ENCODE results near the gene YIPF2. TPM values are rescaled to one million over a fixed set of nuclear protein-coding genes. Genes with fewer than 3 reads are reported as not detected.
A peak's percentile ranks its signal among the peaks of the same experiment; 100 is the strongest.

Gene YIPF2
- total RNA-seq, 6 experiments from 2014 or later: 23.5 to 46.1 (median 31.4) TPM

DNA sequence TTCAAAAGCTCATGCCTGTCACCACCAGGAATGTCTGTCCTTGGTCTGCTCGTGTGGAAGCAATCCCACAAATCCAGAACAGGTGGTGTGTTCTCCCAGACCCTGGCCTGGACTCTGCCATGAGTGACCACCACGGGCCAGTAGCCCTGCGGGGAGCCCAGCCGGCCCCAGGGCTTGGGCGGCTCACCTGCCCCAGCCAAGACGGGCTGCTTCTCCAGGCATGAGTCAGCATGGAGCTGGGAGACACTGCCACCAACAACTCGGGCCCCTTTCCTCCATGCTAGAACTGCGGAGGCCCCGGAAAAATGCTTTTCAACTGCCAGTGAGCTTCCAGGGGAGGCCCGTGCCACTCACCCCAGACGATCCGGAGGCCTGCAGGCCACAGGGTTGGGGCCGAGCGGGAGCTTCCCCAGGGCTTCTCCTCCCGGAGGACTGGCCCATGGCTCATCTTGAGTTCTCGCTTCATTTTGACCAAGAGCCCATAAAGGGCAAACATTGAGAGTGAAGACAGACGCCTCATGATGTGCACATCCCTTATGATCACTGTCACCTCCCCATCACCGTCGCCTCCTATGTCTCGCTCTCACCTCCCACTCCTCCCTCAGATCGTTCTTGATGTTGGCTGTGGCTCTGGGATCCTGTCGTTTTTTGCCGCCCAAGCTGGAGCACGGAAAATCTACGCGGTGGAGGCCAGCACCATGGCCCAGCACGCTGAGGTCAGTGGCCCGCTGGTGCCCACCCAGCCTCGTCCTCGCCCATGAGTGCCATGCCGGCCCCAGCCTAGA lies 16.7 kb downstream of the YIPF2 start:
- Histone ChIP-seq H3K9me3 (no peaks in the 10 kb centered on the region), H3K4me3 (no peak overlapping the region), H3K36me3 (peaks cover 0 to 38% (median 4%) of the 10 kb centered on the region in 4 donors), H3K27me3 (no peaks in the 10 kb centered on the region), H3K4me1 (no peaks in the 10 kb centered on the region), H3K27ac (no peak overlapping the region)
- ATAC-seq: no peak
- intact Hi-C loops (cut with DNase I): no loop called here
- DNase-seq: peak in 1 of 3 donors; percentile 38
- TF ChIP-seq, protein P1, sequence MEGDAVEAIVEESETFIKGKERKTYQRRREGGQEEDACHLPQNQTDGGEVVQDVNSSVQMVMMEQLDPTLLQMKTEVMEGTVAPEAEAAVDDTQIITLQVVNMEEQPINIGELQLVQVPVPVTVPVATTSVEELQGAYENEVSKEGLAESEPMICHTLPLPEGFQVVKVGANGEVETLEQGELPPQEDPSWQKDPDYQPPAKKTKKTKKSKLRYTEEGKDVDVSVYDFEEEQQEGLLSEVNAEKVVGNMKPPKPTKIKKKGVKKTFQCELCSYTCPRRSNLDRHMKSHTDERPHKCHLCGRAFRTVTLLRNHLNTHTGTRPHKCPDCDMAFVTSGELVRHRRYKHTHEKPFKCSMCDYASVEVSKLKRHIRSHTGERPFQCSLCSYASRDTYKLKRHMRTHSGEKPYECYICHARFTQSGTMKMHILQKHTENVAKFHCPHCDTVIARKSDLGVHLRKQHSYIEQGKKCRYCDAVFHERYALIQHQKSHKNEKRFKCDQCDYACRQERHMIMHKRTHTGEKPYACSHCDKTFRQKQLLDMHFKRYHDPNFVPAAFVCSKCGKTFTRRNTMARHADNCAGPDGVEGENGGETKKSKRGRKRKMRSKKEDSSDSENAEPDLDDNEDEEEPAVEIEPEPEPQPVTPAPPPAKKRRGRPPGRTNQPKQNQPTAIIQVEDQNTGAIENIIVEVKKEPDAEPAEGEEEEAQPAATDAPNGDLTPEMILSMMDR (IDR thresholded peaks at IDR 0.05): no peak
- no peak for TF ChIP-seq POLR2A (IDR thresholded peaks at IDR 0.05)
- WGBS (ENCODE audit: insufficient coverage, low coverage, low lambda C conversion rate, missing lambda C conversion rate): 91% methylated on average over 4 of the region's 31 CpGs

DNA sequence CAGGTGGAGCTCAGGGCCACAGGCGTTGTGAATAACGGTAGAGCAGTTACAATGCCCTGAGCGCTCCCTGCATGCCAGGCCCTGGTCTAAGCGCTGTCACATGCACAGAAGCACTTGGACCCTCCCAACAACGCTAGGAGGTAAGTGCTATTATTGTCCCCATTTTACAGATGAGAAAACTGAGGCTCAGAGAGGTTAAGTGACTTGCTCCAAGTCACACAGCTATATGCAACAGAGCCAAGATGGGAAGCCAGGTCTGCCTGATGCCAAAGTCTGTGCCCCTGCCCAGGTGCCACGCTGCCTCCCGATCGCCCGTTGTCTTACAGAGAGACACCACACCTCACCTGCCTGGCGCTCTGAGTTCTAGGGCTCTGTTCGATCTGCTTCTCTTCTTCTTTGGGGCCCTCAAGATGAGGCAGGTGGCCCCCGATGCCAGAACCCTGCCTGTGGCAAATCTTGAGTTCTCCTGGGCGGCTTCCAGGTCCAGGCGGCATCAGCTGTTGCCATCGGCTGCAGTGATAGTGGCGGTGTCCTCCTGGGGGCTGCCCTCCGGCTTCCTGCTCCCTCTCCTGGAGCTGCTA lies 20.0 kb downstream of the YIPF2 start:
- Histone ChIP-seq H3K27me3 (no peaks in the 10 kb centered on the region), H3K27ac (no peak overlapping the region), H3K9me3 (no peaks in the 10 kb centered on the region), H3K4me3 (no peak overlapping the region), H3K36me3 (peaks cover 0 to 35% (median 4%) of the 10 kb centered on the region in 4 donors), H3K4me1 (no peaks in the 10 kb centered on the region)
- TF ChIP-seq, protein P1 (IDR thresholded peaks at IDR 0.05): no peak
- TF ChIP-seq POLR2A (IDR thresholded peaks at IDR 0.05): no peak
- ATAC-seq: no peak
- WGBS (ENCODE audit: insufficient coverage, low coverage, low lambda C conversion rate, missing lambda C conversion rate): 100% methylated on average over 7 of the region's 17 CpGs
- no peak for DNase-seq
- intact Hi-C loops (cut with DNase I): no loop called here

DNA sequence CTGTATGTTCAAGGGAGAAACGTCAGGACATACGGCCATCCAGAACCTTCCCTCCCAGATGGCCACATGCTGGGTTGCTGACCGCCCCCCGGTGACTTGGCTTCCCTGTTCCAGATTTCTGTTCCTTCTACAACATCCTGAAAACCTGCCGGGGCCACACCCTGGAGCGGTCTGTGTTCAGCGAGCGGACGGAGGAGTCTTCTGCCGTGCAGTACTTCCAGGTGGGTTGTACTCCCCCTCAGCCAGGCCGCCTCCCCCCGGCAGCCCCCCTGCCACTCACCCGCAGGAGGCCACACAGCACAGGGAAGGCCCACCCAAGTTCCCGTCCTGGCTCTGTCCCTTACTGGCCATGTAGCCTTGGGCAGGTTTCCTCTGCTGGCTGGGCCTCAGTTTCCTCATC lies 20.5 kb downstream of the YIPF2 start:
- no peak overlapping the region for H3K4me3 ChIP-seq
- no peak for TF ChIP-seq POLR2A (IDR thresholded peaks at IDR 0.05)
- TF ChIP-seq, protein P1 (IDR thresholded peaks at IDR 0.05): no peak
- DNase-seq (no peak), ATAC-seq (no peak)
- H3K9me3 ChIP-seq: no peaks in the 10 kb centered on the region
- H3K27ac ChIP-seq: no peak overlapping the region
- 92% methylated on average over 7 of the region's 14 CpGs for WGBS (ENCODE audit: insufficient coverage, low coverage, low lambda C conversion rate, missing lambda C conversion rate)
- intact Hi-C loops (cut with DNase I): no loop called here
- no peaks in the 10 kb centered on the region for H3K27me3 ChIP-seq
- H3K4me1 ChIP-seq: no peaks in the 10 kb centered on the region
- H3K36me3 ChIP-seq: peaks cover 0 to 35% (median 4%) of the 10 kb centered on the region in 4 donors

DNA sequence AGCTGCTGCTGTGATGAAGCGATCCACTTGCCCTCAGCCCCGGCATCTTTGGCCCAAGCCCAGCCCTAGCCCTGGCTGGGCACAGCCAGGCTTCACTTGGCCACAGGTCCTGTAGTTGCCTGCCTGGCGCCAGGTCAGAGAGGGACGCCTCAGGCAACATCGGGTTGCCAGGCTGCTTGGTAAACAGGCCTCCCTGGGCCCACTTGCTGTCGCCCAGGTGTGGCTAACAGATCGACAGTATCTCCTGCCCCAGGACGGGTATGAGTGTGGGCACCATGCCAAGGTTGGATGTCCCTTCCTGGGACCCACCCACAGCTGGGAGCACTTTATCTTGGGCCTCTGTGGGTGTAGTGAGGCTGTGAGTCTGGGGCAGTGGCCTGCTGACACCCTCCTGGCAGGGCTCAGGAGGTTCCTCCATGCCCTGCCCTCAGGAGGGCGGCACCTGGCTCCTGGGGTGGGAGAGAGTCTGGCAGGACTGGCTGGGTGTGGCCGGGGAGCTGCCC lies 29.2 kb downstream of the YIPF2 start:
- 25% methylated on average over 2 of the region's 10 CpGs for WGBS (ENCODE audit: insufficient coverage, low coverage, low lambda C conversion rate, missing lambda C conversion rate)
- ATAC-seq (peak; percentile 91 to 98 (median 96)), DNase-seq (peak; percentile 85 to 91 (median 90))
- H3K4me1 ChIP-seq: peaks cover 0 to 20% (median 4%) of the 10 kb centered on the region in 4 donors
- TF ChIP-seq, protein P1 (IDR thresholded peaks at IDR 0.05): no peak
- no peak for TF ChIP-seq POLR2A (IDR thresholded peaks at IDR 0.05)
- peak overlapping the region in 1 of 3 donors; percentile 49 for H3K27ac ChIP-seq
- no peaks in the 10 kb centered on the region for H3K36me3 ChIP-seq
- intact Hi-C loops (cut with DNase I): no loop called here
- H3K9me3 ChIP-seq: no peaks in the 10 kb centered on the region
- H3K27me3 ChIP-seq: no peaks in the 10 kb centered on the region
- no peak overlapping the region for H3K4me3 ChIP-seq

Measured in right lobe of liver (tissue), 6 donors.